Adrenal gland (tissue), 12 donors: ENCODE data around the gene SLC12A4. TPM values are rescaled to one million over a fixed set of nuclear protein-coding genes. Genes with fewer than 3 reads are reported as not detected.
A peak's percentile ranks its signal among the peaks of the same experiment; 100 is the strongest.
"Not testable (repeated sequence)": the region's sequence is repeated elsewhere in the genome, so short reads cannot be mapped to it uniquely, and the experiment has no call there.

Experiments used
- DNase-seq, 7 donors: peaks; one replicate each; pipeline ENCODE4 v3.0.0-alpha.2; 2019 to 2020
- H3K27ac ChIP-seq, 5 donors: fragments of 200-600 bp; sonication (generic) in 4 of 5; 1 replicate in 3 of 5; 2 replicates in 2 of 5; pipeline versions ENCODE4 v1.5.1 to v1.8.0; 2016 to 2020; ENCODE audit warnings: mild to moderate bottlenecking in 1 of 5
- H3K27me3 ChIP-seq: fragments of 200-600 bp; 2 replicates; pipeline ENCODE4 v1.8.0; 2021
- H3K36me3 ChIP-seq, 2 donors: fragments of 200-600 bp; replicated peaks in 1 of 2; 1 replicate in 1 of 2; 2 replicates in 1 of 2; pipeline versions ENCODE4 v1.5.1 to v1.8.0; 2018 to 2022
- H3K4me1 ChIP-seq, 2 donors: fragments of 200-600 bp; replicated peaks in 1 of 2; 1 replicate in 1 of 2; 2 replicates in 1 of 2; pipeline versions ENCODE4 v1.5.1 to v1.8.0; 2018 to 2021
- H3K4me3 ChIP-seq, 4 donors: fragments of 200-600 bp; sonication (generic) in 3 of 4; one replicate each; pipeline ENCODE4 v1.5.1; 2016 to 2018
- H3K9me3 ChIP-seq, 3 donors: fragments of 200-600 bp; sonication (generic) in 1 of 3; replicated peaks in 1 of 3; 1 replicate in 2 of 3; 2 replicates in 1 of 3; pipeline versions ENCODE4 v1.5.1 to v1.8.0; 2016 to 2021
- POLR2A ChIP-seq, 2 donors: fragments of 450-650 bp; IDR thresholded peaks; one replicate each; pipeline ENCODE4 v1.6.1; 2017; ENCODE audit warnings: antibody characterized with exemption in 2 of 2, mild to moderate bottlenecking in 2 of 2, moderate library complexity in 1 of 2
- WGBS, 4 donors: extraction: QIAGEN DNeasy Blood & Tissue Kit in 2 of 4; methylation state at CpG; one replicate each; pipeline versions ENCODE4 v1.1.5 to v1.1.7; 2013 to 2017; 5-methylcytosine and 5-hydroxymethylcytosine counted together
- intact Hi-C, 2 donors: fragments of 100-400 bp; cut with DNase I; formaldehyde crosslinking; loops; one replicate each; pipeline versions ENCODE4 v1.14.1 to v1.15.0; 2022 to 2023
- polyA plus RNA-seq, 3 donors: library from polyadenylated mRNA; stranded (reverse); fragments of 200-250 nt in 2 of 3; fragments of 350-450 nt in 1 of 3; fragmentation: Illumina TruSeq in 1 of 3; extraction: RNeasy Lipid Tissue Mini Kit (QIAGEN cat#74804) in 1 of 3; gene quantifications; one replicate each; pipeline ENCODE4 v1.2.3, GENCODE V29; 2013 to 2014
- total RNA-seq, 9 donors: library from RNA; depleted of rRNA in 4 of 9; stranded (reverse); fragments of >200 nt in 4 of 9; fragments of 120-200 nt in 1 of 9; fragmentation: NEBNext Ultra II Directional in 1 of 9; extraction: Animal tissue kit (Norgen Biotek cat#: 25700) in 1 of 9; gene quantifications; one replicate each; pipeline versions ENCODE4 v1.1.0 to v1.2.4, GENCODE V29; 2013 to 2023
- TF ChIP-seq, protein P1 (sequence below), 6 experiments: fragments of 450-650 bp in 4 of 6; fragments of 200-600 bp in 2 of 6; sonication (generic) in 1 of 6; IDR thresholded peaks; 1 replicate in 5 of 6; 2 replicates in 1 of 6; pipeline versions ENCODE4 v1.5.1 to v1.8.0; 2016 to 2021; ENCODE audit warnings: antibody characterized with exemption in 6 of 6, mild to moderate bottlenecking in 2 of 6, moderate library complexity in 1 of 6
- donor health status: healthy with polysubstance abuse.
- donor health status: Bipolar disorder and iron deficiency.
- donor health status: DM: yes; HTN: yes; CAD: no.
- donor health status: DM: no; HTN: no; CAD: no.
- donor health status: DM: no; HTN: no; CAD: no.
- donor health status: DM: yes; HTN: yes; CAD: no.

SLC12A4 gene
- total and polyA plus RNA-seq, 12 donors, result 15.4 to 111 (median 72.7) TPM

DNA sequence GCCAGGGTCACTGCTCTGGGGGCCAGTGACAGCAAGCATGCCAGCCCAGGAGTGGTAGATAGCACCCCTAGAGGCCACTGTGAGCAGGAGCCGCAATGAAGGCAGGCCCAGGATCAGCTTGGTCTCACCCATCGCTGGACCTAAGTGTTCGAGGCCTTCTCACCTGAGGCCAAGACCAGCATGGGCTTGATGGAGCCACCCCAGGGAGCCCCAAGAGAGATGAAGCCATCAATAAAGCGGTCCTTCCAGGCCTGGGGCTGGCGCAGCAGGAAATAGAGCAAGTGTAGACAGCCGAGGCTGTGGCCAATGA is 26.3 kb downstream of the SLC12A4 start:
- Histone ChIP-seq H3K4me1 (peaks cover 0 to 23% of the 10 kb centered on the region in 2 donors), H3K27ac (peak overlapping the region in 2 of 5 donors; percentile 30 to 67), H3K36me3 (peaks cover 0 to 43% of the 10 kb centered on the region in 2 donors), H3K4me3 (no peak overlapping the region), H3K9me3 (no peaks in the 10 kb centered on the region), H3K27me3 (no peaks in the 10 kb centered on the region)
- 61 to 70% (median 65%) methylated on average over 3 to 6 of the region's 6 CpGs; no CpG with 5 or more reads in 1 of the 4 donors for WGBS, 4 donors
- DNase-seq, result peak in 6 of 7 donors; percentile 66 to 80 (median 74)
- intact Hi-C loops, result no loop called here
- TF ChIP-seq POLR2A (IDR thresholded peaks at IDR 0.05), result no peak
- TF ChIP-seq, protein P1, sequence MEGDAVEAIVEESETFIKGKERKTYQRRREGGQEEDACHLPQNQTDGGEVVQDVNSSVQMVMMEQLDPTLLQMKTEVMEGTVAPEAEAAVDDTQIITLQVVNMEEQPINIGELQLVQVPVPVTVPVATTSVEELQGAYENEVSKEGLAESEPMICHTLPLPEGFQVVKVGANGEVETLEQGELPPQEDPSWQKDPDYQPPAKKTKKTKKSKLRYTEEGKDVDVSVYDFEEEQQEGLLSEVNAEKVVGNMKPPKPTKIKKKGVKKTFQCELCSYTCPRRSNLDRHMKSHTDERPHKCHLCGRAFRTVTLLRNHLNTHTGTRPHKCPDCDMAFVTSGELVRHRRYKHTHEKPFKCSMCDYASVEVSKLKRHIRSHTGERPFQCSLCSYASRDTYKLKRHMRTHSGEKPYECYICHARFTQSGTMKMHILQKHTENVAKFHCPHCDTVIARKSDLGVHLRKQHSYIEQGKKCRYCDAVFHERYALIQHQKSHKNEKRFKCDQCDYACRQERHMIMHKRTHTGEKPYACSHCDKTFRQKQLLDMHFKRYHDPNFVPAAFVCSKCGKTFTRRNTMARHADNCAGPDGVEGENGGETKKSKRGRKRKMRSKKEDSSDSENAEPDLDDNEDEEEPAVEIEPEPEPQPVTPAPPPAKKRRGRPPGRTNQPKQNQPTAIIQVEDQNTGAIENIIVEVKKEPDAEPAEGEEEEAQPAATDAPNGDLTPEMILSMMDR (IDR thresholded peaks at IDR 0.05), result peak; percentile 58 to 71 (median 62)

DNA sequence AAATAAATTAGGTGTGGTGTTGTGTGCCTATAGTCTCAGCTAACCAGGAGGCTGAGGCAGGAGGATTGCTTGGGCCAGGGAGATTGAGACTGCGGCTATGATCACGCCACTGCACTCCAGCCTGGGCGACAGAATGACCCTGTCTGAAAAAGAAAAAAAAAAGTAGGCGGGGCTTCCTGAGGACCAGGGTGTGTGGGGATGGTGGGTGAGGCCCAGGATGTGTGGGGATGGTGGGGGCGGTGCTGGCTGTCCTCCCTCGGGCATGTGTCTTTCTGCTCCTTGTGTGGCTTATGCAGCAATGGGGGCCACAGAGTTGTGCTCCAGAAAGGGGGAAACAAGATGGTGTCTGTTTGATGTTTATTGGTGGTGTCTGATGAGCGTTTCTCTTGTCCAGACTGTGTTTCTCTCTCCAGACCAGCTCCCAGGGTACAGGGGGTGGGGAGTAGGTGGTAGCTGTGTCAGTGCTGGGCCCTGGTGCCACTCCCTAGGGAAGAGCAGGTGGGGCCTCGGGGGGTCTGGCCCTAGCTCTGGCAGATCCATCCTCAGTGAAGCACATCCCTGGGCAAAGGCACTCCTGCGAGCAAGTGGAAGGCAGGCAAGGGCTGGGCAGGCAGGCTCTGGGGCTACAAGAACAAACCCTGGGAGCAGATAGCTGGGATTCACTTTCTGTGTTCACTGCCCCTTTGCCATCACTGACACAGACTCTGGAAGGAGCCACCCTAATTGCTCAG is 26.8 kb downstream of the SLC12A4 start:
- TF ChIP-seq POLR2A (IDR thresholded peaks at IDR 0.05), result no peak
- TF ChIP-seq, protein P1 (IDR thresholded peaks at IDR 0.05), result no peak
- H3K27me3 ChIP-seq, result no peaks in the 10 kb centered on the region
- peaks cover 0 to 26% of the 10 kb centered on the region in 2 donors for H3K4me1 ChIP-seq
- H3K27ac ChIP-seq, result peak overlapping the region in 3 of 5 donors; percentile 30 to 67 (median 30)
- intact Hi-C loops, result no loop called here
- WGBS, 4 donors, result 67 to 83% (median 78%) methylated on average over 6 to 9 of the region's 9 CpGs
- no peak for DNase-seq
- H3K4me3 ChIP-seq, result no peak overlapping the region
- H3K9me3 ChIP-seq, result no peaks in the 10 kb centered on the region
- H3K36me3 ChIP-seq, result peaks cover 0 to 38% of the 10 kb centered on the region in 2 donors

DNA sequence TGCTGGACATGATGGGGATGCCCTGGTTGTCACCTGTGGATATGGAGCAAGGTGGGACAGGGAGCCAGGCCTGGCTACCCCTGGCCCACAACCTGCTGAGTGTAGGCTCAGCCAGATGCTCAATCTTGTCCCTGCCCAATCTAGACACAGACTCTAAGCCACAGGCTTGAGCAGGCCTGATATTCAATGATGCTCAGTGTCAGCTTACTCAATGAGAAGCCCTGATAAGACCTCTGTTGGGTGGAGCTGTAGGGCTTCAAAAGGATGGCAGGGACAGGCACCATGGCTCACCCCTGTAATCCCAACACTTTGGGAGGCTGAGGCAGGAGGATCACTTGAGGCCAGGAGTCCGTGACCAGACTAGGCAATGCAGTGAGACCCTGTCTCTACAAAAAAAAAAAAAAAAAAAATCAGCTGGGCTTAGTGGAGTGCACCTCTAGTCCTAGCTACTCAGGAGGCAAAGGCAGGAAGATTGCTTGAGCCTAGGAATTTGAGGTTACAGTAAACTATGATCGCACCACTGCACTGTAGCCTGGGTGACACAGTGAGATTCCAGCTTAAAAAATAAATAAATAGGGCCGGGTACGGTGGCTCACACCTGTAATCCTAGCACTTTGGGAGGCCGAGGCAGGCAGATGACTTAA is 27.9 kb downstream of the SLC12A4 start:
- Histone ChIP-seq H3K27me3 (no peaks in the 10 kb centered on the region), H3K27ac (no peak overlapping the region), H3K4me1 (peaks cover 0 to 26% of the 10 kb centered on the region in 2 donors), H3K9me3 (no peaks in the 10 kb centered on the region), H3K4me3 (no peak overlapping the region), H3K36me3 (peaks cover 0 to 27% of the 10 kb centered on the region in 2 donors)
- WGBS, 4 donors, result 89 to 92% (median 91%) methylated on average over 5 of the region's 5 CpGs
- DNase-seq, result no peak
- no peak for TF ChIP-seq POLR2A (IDR thresholded peaks at IDR 0.05)
- TF ChIP-seq, protein P1 (IDR thresholded peaks at IDR 0.05), result no peak
- intact Hi-C loops, result no loop called here

DNA sequence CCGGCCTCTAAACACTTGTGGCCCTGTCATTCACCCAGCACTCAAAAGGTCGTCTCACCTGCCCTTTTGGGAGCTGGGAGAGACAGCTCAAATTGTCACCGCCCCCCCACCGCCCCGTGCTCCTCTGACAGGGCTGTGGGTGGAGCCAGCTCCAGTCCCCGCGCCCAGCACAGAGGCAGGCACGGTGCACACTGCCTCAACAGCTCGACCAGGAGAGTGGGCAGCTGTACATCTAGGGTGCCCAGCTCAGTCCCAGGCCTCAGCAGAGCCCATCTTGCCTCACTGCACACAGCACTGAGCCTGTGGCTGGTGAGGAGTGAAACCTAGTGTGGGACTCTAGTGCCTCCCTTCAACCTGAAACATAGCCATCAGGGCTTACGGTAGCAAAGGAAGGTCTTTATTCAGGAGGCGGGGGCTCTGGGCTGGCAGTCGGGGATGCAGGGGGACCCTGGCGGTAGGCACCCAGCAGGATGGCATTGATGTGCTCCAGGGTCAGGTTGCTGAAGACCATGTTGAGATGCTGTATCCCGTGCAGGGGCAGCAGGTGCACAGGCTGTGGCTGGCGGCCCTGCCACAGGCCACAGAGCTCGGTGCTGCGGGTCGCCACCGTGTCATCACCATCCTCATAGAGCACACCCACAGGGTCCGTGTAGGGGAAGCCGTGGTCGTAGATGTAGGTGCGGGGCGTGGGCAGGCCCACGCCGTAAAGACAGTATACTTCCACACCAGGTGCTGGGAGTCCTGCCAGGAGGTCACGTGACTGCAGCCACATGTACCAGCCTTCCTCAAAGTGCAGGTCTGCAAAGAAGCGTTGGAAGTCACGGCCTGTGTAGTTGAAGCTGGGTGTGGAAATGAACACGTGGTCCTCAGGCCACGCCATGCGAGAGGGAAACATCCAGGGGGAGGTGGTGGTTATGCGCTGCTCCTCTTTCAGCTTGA is 28.7 kb downstream of the SLC12A4 start:
- DNase-seq, result peak in 4 of 7 donors; percentile 45 to 80 (median 56)
- H3K9me3 ChIP-seq, result no peaks in the 10 kb centered on the region
- no peaks in the 10 kb centered on the region for H3K27me3 ChIP-seq
- H3K27ac ChIP-seq, result no peak overlapping the region
- H3K4me3 ChIP-seq, result no peak overlapping the region
- TF ChIP-seq, protein P1 (IDR thresholded peaks at IDR 0.05), result no peak
- no peak for TF ChIP-seq POLR2A (IDR thresholded peaks at IDR 0.05)
- peaks cover 0 to 19% of the 10 kb centered on the region in 2 donors for H3K36me3 ChIP-seq
- intact Hi-C loops, result no loop called here
- H3K4me1 ChIP-seq, result peaks cover 7 to 31% of the 10 kb centered on the region in 2 donors
- WGBS, 4 donors, result 72 to 82% (median 77%) methylated on average over 22 to 33 of the region's 33 CpGs

DNA sequence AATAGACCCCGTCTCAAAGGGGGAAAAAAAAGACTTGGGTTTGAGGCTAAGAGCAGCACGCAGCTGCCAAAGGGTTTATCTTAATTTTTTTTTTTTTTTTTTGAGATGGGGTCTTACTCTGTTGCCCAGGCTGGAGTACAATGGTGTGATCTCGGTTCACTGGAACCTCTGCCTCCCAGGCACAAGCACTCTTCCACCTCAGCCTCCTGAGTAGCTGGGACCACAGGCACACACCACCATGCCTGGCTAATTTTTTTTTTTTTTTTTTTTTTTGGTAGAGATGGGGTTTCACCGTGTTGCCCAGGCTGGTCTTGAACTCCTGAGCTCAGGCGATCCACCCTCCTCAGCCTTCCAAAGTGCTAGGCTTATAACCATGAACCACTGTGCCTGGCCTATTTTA is 30.7 kb downstream of the SLC12A4 start:
- peaks cover 0 to 24% of the 10 kb centered on the region in 2 donors for H3K36me3 ChIP-seq
- WGBS, 4 donors, result 89 to 99% (median 92%) methylated on average over 5 of the region's 5 CpGs

More for the DNA sequence above, 30.7 kb downstream of the SLC12A4 start:
- H3K4me3 ChIP-seq, intact Hi-C loops, H3K9me3 ChIP-seq, DNase-seq, H3K27me3 ChIP-seq: not testable (repeated sequence)
- Histone ChIP-seq H3K4me1 (peaks cover 8 to 19% of the 10 kb centered on the region in 2 donors), H3K27ac (peak overlapping the region in 2 of 5 donors; percentile 90 to 98)
